ENCODE measurements around the gene ZNF330.

GRCh38 chr4:141254326-141254725 is 33.6 kb downstream of the ZNF330 start:
- TF ChIP-seq, protein P1, sequence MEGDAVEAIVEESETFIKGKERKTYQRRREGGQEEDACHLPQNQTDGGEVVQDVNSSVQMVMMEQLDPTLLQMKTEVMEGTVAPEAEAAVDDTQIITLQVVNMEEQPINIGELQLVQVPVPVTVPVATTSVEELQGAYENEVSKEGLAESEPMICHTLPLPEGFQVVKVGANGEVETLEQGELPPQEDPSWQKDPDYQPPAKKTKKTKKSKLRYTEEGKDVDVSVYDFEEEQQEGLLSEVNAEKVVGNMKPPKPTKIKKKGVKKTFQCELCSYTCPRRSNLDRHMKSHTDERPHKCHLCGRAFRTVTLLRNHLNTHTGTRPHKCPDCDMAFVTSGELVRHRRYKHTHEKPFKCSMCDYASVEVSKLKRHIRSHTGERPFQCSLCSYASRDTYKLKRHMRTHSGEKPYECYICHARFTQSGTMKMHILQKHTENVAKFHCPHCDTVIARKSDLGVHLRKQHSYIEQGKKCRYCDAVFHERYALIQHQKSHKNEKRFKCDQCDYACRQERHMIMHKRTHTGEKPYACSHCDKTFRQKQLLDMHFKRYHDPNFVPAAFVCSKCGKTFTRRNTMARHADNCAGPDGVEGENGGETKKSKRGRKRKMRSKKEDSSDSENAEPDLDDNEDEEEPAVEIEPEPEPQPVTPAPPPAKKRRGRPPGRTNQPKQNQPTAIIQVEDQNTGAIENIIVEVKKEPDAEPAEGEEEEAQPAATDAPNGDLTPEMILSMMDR (optimal IDR thresholded peaks at IDR 0.05 in 1 of 3, IDR thresholded peaks at IDR 0.05 in 1 of 3, conservative IDR thresholded peaks at IDR 0.05 in 1 of 3; ENCODE audit: extremely low read depth in 1 of 3, insufficient read depth in 2 of 3, low read length in 3 of 3), result peak; percentile 26 to 35 (median 27)
- no peak for TF ChIP-seq EZH2 (IDR thresholded peaks at IDR 0.05; ENCODE audit: low read length)
